Esophagus muscularis mucosa (tissue), 4 donors: ENCODE measurements around the gene CTXN3. TPM values are rescaled to one million over a fixed set of nuclear protein-coding genes. Genes with fewer than 3 reads are reported as not detected.

Experiments
- DNase-seq: peaks from one replicate; pipeline ENCODE4 v3.0.0-alpha.2; 2017; ENCODE audit errors: extremely low spot score
- H3K27ac ChIP-seq, 4 donors: fragments of 200-600 bp; sonication (generic); replicated peaks in 1 of 4; 1 replicate in 3 of 4; 2 replicates in 1 of 4; pipeline ENCODE4 v1.5.1; 2016 to 2019; ENCODE audit warnings: mild to moderate bottlenecking in 1 of 4
- H3K27me3 ChIP-seq, 4 donors: fragments of 200-600 bp; sonication (generic); one replicate each; pipeline versions ENCODE4 v1.5.1 to v1.6.0; 2016 to 2019
- H3K36me3 ChIP-seq, 4 donors: fragments of 200-600 bp; sonication (generic); one replicate each; pipeline ENCODE4 v1.5.1; 2016 to 2019
- H3K4me1 ChIP-seq, 4 donors: fragments of 200-600 bp; sonication (generic); one replicate each; pipeline ENCODE4 v1.5.1; 2016 to 2019
- H3K4me3 ChIP-seq, 4 donors: fragments of 200-600 bp; sonication (generic); 1 replicate in 2 of 4; 2 replicates in 2 of 4; pipeline ENCODE4 v1.5.1; 2016 to 2019; ENCODE audit warnings: mild to moderate bottlenecking in 4 of 4, moderate library complexity in 1 of 4
- H3K9me3 ChIP-seq, 4 donors: fragments of 200-600 bp; sonication (generic); 1 replicate in 3 of 4; 2 replicates in 1 of 4; pipeline ENCODE4 v1.5.1; 2016 to 2019
- CTCF ChIP-seq, 3 experiments: fragments of 200-600 bp in 2 of 3; fragments of 450-650 bp in 1 of 3; sonication (generic) in 2 of 3; IDR thresholded peaks; one replicate each; pipeline ENCODE4 v1.5.1; 2017 to 2019; ENCODE audit warnings: antibody characterized with exemption in 3 of 3, mild to moderate bottlenecking in 2 of 3, moderate library complexity in 1 of 3
- EP300 ChIP-seq: sonication (generic); formaldehyde crosslinking; IDR thresholded peaks from one replicate; pipeline ENCODE4 v1.6.1; 2017; ENCODE audit warnings: antibody characterized with exemption
- POLR2A ChIP-seq: fragments of 450-650 bp; IDR thresholded peaks from one replicate; pipeline ENCODE4 v1.6.1; 2017; ENCODE audit warnings: antibody characterized with exemption, moderate library complexity, mild to moderate bottlenecking, low read depth
- POLR2AphosphoS5 ChIP-seq, 2 donors: sonication (generic); formaldehyde crosslinking; IDR thresholded peaks; one replicate each; pipeline ENCODE4 v1.6.1; 2017; ENCODE audit warnings: antibody characterized with exemption in 2 of 2
- WGBS: methylation state at CpG from one replicate; pipeline ENCODE4 v1.1.5; 2018; 5-methylcytosine and 5-hydroxymethylcytosine counted together
- intact Hi-C: fragments of 100-400 bp; cut with DNase I; formaldehyde crosslinking; loops from one replicate; pipeline ENCODE4 v1.15.1; 2023
- total RNA-seq, 4 donors: library from RNA; depleted of rRNA; stranded (reverse); fragments of >200 nt; gene quantifications; one replicate each; pipeline versions ENCODE4 v1.1.0 to v1.2.1, GENCODE V29; 2016

CTXN3 gene
- total RNA-seq, 4 donors from 2014 or later = not detected

- DNase-seq = no peak
- intact Hi-C loops = no loop called here
- peaks cover 17 to 36% (median 34%) of the 10 kb centered on the region in 4 donors for H3K4me1 ChIP-seq
- H3K4me3 ChIP-seq = no peak overlapping the region
- no peak overlapping the region for H3K27ac ChIP-seq
- no peaks in the 10 kb centered on the region for H3K27me3 ChIP-seq
- WGBS = 79% methylated on average over 6 of the region's 6 CpGs
- TF ChIP-seq CTCF (IDR thresholded peaks at IDR 0.05) = no peak
- TF ChIP-seq EP300 = no peak
- no peak for TF ChIP-seq POLR2AphosphoS5 (IDR thresholded peaks at IDR 0.05)
- no peaks in the 10 kb centered on the region for H3K36me3 ChIP-seq
- H3K9me3 ChIP-seq = no peaks in the 10 kb centered on the region
Observed at GRCh38 chr5:127700237-127700766, 51.4 kb downstream of the CTXN3 start.

GRCh38 chr5:127702434-127702833, 53.6 kb downstream of the CTXN3 start:
- Histone ChIP-seq H3K4me3 (no peak overlapping the region), H3K36me3 (no peaks in the 10 kb centered on the region), H3K27me3 (no peaks in the 10 kb centered on the region), H3K9me3 (no peaks in the 10 kb centered on the region), H3K4me1 (peaks cover 24 to 57% (median 53%) of the 10 kb centered on the region in 4 donors), H3K27ac (no peak overlapping the region)
- 82% methylated on average over 2 of the region's 2 CpGs for WGBS
- no peak for TF ChIP-seq POLR2AphosphoS5 (IDR thresholded peaks at IDR 0.05)
- intact Hi-C loops = no loop called here
- no peak for DNase-seq

- TF ChIP-seq POLR2AphosphoS5 (IDR thresholded peaks at IDR 0.05) (no peak), POLR2A (no peak), EP300 (no peak), CTCF (IDR thresholded peaks at IDR 0.05) (no peak)
- H3K4me1 ChIP-seq = peaks cover 24 to 60% (median 56%) of the 10 kb centered on the region in 4 donors
- WGBS = 65% methylated on average over 5 of the region's 5 CpGs
- no peak within 1 kb of the TSS for H3K4me3 ChIP-seq
- DNase-seq = no peak
- peak within 1 kb of the TSS in 3 of 4 donors; percentile 11 to 63 (median 34) for H3K27ac ChIP-seq
- H3K9me3 ChIP-seq = no peaks in the 10 kb centered on the region
- intact Hi-C loops = no loop called here
- H3K27me3 ChIP-seq = no peaks in the 10 kb centered on the region
- no peaks in the 10 kb centered on the region for H3K36me3 ChIP-seq
Observed at GRCh38 chr5:127702926-127703561, 54.2 kb downstream of the CTXN3 start, which contains the start of gene CCDC192. Gene CCDC192 (plus strand): TSS chr5:127703391. CDS start chr5:127703446, 55 bp downstream.

- Histone ChIP-seq H3K27ac (peak overlapping the region; percentile 56 to 77 (median 60)), H3K36me3 (no peaks in the 10 kb centered on the region)
- 47% methylated on average over 4 of the region's 4 CpGs for WGBS
Observed at GRCh38 chr5:127705120-127705892, 56.4 kb downstream of the CTXN3 start.

More at GRCh38 chr5:127705120-127705892, 56.4 kb downstream of the CTXN3 start:
- TF ChIP-seq CTCF (IDR thresholded peaks at IDR 0.05) (no peak), EP300 (no peak)
- H3K4me1 ChIP-seq = peaks cover 24 to 64% (median 57%) of the 10 kb centered on the region in 4 donors
- intact Hi-C loops = no loop called here
- H3K4me3 ChIP-seq = no peak overlapping the region
- no peak for DNase-seq
- H3K27me3 ChIP-seq = no peaks in the 10 kb centered on the region
- H3K9me3 ChIP-seq = no peaks in the 10 kb centered on the region
